Measurements from ENCODE around the gene PPM1B. TPM values are rescaled to one million over a fixed set of nuclear protein-coding genes. Genes with fewer than 3 reads are reported as not detected.

Gene PPM1B
- total RNA-seq, 4 donors from 2014 or later = 35.1 to 72.6 (median 61.5) TPM

- Histone ChIP-seq H3K27ac (peak overlapping the region in 1 of 4 donors; percentile 11), H3K4me1 (peaks cover 0 to 20% (median 3%) of the 10 kb centered on the region in 4 donors), H3K4me3 (peak overlapping the region in 2 of 4 donors; percentile 24 to 34), H3K27me3 (no peaks in the 10 kb centered on the region), H3K9me3 (no peaks in the 10 kb centered on the region), H3K36me3 (no peaks in the 10 kb centered on the region)
- TF ChIP-seq, protein P1, sequence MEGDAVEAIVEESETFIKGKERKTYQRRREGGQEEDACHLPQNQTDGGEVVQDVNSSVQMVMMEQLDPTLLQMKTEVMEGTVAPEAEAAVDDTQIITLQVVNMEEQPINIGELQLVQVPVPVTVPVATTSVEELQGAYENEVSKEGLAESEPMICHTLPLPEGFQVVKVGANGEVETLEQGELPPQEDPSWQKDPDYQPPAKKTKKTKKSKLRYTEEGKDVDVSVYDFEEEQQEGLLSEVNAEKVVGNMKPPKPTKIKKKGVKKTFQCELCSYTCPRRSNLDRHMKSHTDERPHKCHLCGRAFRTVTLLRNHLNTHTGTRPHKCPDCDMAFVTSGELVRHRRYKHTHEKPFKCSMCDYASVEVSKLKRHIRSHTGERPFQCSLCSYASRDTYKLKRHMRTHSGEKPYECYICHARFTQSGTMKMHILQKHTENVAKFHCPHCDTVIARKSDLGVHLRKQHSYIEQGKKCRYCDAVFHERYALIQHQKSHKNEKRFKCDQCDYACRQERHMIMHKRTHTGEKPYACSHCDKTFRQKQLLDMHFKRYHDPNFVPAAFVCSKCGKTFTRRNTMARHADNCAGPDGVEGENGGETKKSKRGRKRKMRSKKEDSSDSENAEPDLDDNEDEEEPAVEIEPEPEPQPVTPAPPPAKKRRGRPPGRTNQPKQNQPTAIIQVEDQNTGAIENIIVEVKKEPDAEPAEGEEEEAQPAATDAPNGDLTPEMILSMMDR (IDR thresholded peaks at IDR 0.05) = peak; percentile 34 to 64 (median 53)
- no peak for TF ChIP-seq POLR2A (IDR thresholded peaks at IDR 0.05)
- TF ChIP-seq EP300 (IDR thresholded peaks at IDR 0.05) = no peak
- peak in 1 of 2 donors; percentile 49 for DNase-seq (ENCODE audit: low spot score in 2 of 2)
- 17 to 18% methylated on average over 12 of the region's 12 CpGs for WGBS, 2 donors
Measured at GRCh38 chr2:44244135-44244871, 75.6 kb downstream of the PPM1B start.

DNA sequence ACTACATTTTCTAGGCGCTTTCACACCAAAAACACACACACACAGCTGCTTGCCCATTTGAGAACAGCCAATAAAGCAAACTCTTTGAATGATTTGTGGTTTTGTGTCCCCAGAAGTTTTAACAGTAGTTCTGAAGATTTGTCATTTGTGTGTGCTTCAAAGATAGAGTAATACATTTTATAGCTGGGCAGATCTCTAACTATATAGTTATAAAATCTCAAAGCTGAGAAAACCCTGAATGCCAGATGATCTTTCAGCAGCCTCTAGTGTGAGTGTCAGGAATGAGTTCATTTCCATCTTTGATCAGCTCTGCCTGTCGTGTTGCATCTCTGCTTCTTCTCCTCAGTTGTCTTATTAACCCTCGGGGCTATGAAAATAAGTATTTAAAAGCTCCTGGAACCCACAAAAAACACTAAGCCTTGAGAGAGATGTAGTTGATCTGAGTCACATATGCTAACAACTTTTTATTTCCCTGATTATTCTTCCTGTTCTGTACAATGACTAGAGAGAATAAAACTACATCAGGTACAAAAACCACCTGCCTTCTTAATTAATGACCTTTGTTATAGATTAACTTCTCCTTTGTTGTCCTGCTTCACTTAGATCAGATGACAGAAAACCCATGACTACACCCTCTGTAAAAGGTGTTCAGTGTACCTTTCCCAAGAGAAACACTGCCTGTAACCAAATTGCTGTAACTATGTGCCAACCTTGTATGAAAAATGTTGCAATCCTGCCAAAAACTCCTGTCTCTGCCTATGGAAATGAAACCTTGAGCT lies 76.6 kb downstream of the PPM1B start:
- TF ChIP-seq POLR2A (IDR thresholded peaks at IDR 0.05) = no peak
- TF ChIP-seq, protein P1 (IDR thresholded peaks at IDR 0.05) = no peak
- TF ChIP-seq EP300 (IDR thresholded peaks at IDR 0.05) = no peak
- H3K36me3 ChIP-seq = no peaks in the 10 kb centered on the region
- H3K27ac ChIP-seq = no peak overlapping the region
- DNase-seq (ENCODE audit: low spot score in 2 of 2) = no peak
- H3K4me1 ChIP-seq = peaks cover 0 to 20% (median 3%) of the 10 kb centered on the region in 4 donors
- no peak overlapping the region for H3K4me3 ChIP-seq
- no peaks in the 10 kb centered on the region for H3K9me3 ChIP-seq
- H3K27me3 ChIP-seq = no peaks in the 10 kb centered on the region
- 43 to 46% methylated on average over 3 of the region's 3 CpGs for WGBS, 2 donors

DNA sequence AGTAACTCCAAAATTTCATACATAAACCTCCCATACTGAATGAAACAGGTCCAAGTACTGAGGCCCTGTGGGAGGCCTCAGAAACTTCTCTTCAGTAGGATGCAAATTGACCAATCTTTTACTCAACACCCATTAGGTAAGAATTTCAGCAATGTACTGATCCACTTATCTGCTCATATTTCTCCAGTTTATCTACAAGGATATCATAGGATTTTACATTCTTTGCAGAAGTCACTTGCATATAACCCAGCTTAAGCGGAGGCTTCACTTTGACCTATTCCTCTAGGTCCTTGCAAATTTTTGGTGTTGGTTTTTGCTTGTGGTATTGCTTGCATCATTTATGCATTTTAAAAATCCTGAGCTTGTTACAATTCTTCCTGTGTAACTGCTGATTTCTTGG lies 77.8 kb downstream of the PPM1B start:
- no peaks in the 10 kb centered on the region for H3K27me3 ChIP-seq
- 86 to 95% methylated on average over 1 of the region's 1 CpG for WGBS, 2 donors

DNA sequence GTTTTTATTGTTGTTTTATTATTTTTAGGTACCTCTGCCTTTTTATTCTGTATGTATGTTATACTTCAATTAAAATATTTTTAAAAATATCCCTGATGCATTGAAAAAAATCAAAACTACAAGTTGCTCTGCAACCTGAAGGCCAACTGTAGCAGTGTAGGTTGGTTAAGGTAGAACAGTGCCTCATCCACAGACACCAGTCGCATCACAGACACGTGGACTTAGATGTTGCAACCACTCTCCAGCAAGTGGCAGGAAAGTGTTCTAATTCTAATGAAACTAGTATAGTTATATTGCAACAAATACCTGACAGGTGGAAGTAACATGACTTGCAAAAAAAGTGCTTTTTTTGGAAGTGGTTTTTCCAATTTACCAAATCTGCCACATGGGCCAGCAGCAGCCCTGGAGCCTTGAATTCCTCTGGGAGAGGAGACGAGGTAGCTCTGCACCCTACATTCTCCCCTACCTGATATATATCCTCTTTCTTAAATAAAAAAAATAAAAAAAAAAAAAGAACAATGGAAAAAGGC lies 78.2 kb downstream of the PPM1B start:
- DNase-seq (ENCODE audit: low spot score in 2 of 2) = no peak
- Histone ChIP-seq H3K4me3 (no peak overlapping the region), H3K9me3 (peaks cover 0 to 1% (median 0%) of the 10 kb centered on the region in 4 donors), H3K27ac (no peak overlapping the region), H3K36me3 (no peaks in the 10 kb centered on the region), H3K27me3 (no peaks in the 10 kb centered on the region), H3K4me1 (peaks cover 0 to 20% (median 3%) of the 10 kb centered on the region in 4 donors)
- TF ChIP-seq POLR2A (IDR thresholded peaks at IDR 0.05) (no peak), EP300 (IDR thresholded peaks at IDR 0.05) (no peak)
- TF ChIP-seq, protein P1 (IDR thresholded peaks at IDR 0.05) = no peak
- 90 to 94% methylated on average over 3 of the region's 3 CpGs for WGBS, 2 donors

More for the DNA sequence above, 77.8 kb downstream of the PPM1B start:
- H3K27ac ChIP-seq = no peak overlapping the region
- no peaks in the 10 kb centered on the region for H3K9me3 ChIP-seq
- DNase-seq (ENCODE audit: low spot score in 2 of 2) = no peak
- no peak overlapping the region for H3K4me3 ChIP-seq
- no peaks in the 10 kb centered on the region for H3K36me3 ChIP-seq
- peaks cover 0 to 20% (median 3%) of the 10 kb centered on the region in 4 donors for H3K4me1 ChIP-seq
- TF ChIP-seq, protein P1 (IDR thresholded peaks at IDR 0.05) = no peak
- TF ChIP-seq POLR2A (IDR thresholded peaks at IDR 0.05) (no peak), EP300 (IDR thresholded peaks at IDR 0.05) (no peak)
